ENCODE measurements around the gene EXOC4.

EXOC4 gene

GRCh38 chr7:134016223-134016941 lies 763.5 kb downstream of the EXOC4 start:
- DNase-seq (ENCODE audit: low read depth in 2 of 3, low spot score in 1 of 3): no peak

GRCh38 chr7:134016942-134017303 lies 764.0 kb downstream of the EXOC4 start:
- no peak for DNase-seq (ENCODE audit: low read depth in 2 of 3, low spot score in 1 of 3)

- DNase-seq (ENCODE audit: low read depth in 2 of 3, low spot score in 1 of 3): no peak
Measured at GRCh38 chr7:134018306-134018705, 765.4 kb downstream of the EXOC4 start.

GRCh38 chr7:134019251-134019650 lies 766.4 kb downstream of the EXOC4 start:
- DNase-seq (ENCODE audit: low read depth in 2 of 3, low spot score in 1 of 3): no peak

GRCh38 chr7:134021836-134022235 lies 769.0 kb downstream of the EXOC4 start:
- no peak for DNase-seq (ENCODE audit: low read depth in 2 of 3, low spot score in 1 of 3)

- no peak for DNase-seq (ENCODE audit: low read depth in 2 of 3, low spot score in 1 of 3)
Measured at GRCh38 chr7:134022286-134022911, 769.5 kb downstream of the EXOC4 start.

- DNase-seq (ENCODE audit: low read depth in 2 of 3, low spot score in 1 of 3): no peak
Measured at GRCh38 chr7:134024739-134025138, 771.9 kb downstream of the EXOC4 start.

GRCh38 chr7:134028853-134029252 lies 776.0 kb downstream of the EXOC4 start:
- DNase-seq (ENCODE audit: low read depth in 2 of 3, low spot score in 1 of 3): no peak

- DNase-seq (ENCODE audit: low read depth in 2 of 3, low spot score in 1 of 3): no peak
Measured at GRCh38 chr7:134029743-134030142, 776.9 kb downstream of the EXOC4 start.

GRCh38 chr7:134030460-134030865 lies 777.6 kb downstream of the EXOC4 start:
- no peak for DNase-seq (ENCODE audit: low read depth in 2 of 3, low spot score in 1 of 3)

- no peak for DNase-seq (ENCODE audit: low read depth in 2 of 3, low spot score in 1 of 3)
Measured at GRCh38 chr7:134031835-134032617, 779.1 kb downstream of the EXOC4 start.

- no peak for DNase-seq (ENCODE audit: low read depth in 2 of 3, low spot score in 1 of 3)
Measured at GRCh38 chr7:134034652-134035051, 781.8 kb downstream of the EXOC4 start.

GRCh38 chr7:134037991-134038390 lies 785.1 kb downstream of the EXOC4 start:
- DNase-seq (ENCODE audit: low read depth in 2 of 3, low spot score in 1 of 3): no peak

- no peak for DNase-seq (ENCODE audit: low read depth in 2 of 3, low spot score in 1 of 3)
Measured at GRCh38 chr7:134040988-134041387, 788.1 kb downstream of the EXOC4 start.

GRCh38 chr7:134041477-134041876 lies 788.6 kb downstream of the EXOC4 start:
- no peak for DNase-seq (ENCODE audit: low read depth in 2 of 3, low spot score in 1 of 3)

- DNase-seq (ENCODE audit: low read depth in 2 of 3, low spot score in 1 of 3): no peak
Measured at GRCh38 chr7:134042307-134042706, 789.4 kb downstream of the EXOC4 start.

- no peak for DNase-seq (ENCODE audit: low read depth in 2 of 3, low spot score in 1 of 3)
Measured at GRCh38 chr7:134044682-134045081, 791.8 kb downstream of the EXOC4 start.

- DNase-seq (ENCODE audit: low read depth in 2 of 3, low spot score in 1 of 3): no peak
Measured at GRCh38 chr7:134045716-134046115, 792.8 kb downstream of the EXOC4 start.

GRCh38 chr7:134046594-134047128 lies 793.8 kb downstream of the EXOC4 start:
- no peak for DNase-seq (ENCODE audit: low read depth in 2 of 3, low spot score in 1 of 3)

GRCh38 chr7:134047675-134048074 lies 794.8 kb downstream of the EXOC4 start:
- no peak for DNase-seq (ENCODE audit: low read depth in 2 of 3, low spot score in 1 of 3)

- no peak for DNase-seq (ENCODE audit: low read depth in 2 of 3, low spot score in 1 of 3)
Measured at GRCh38 chr7:134048166-134048565, 795.3 kb downstream of the EXOC4 start.

- no peak for DNase-seq (ENCODE audit: low read depth in 2 of 3, low spot score in 1 of 3)
Measured at GRCh38 chr7:134051020-134051419, 798.1 kb downstream of the EXOC4 start.

Data from stimulated activated CD4-positive, alpha-beta T cell treated with anti-CD3 and anti-CD28 coated beads, Interleukin-12 subunit alpha, Interleukin-12 subunit beta, amount 100 ng/mL, for 48 hours (primary cell).